K562 (cell line): Measurements from ENCODE around the gene S100A3. TPM values are rescaled to one million over a fixed set of nuclear protein-coding genes. Genes with fewer than 3 reads are reported as not detected.

ENCODE experiments used
- CHD1 ChIP-seq: fragments of 200-600 bp; sonication (generic); IDR thresholded peaks from one replicate; pipeline ENCODE4 v1.6.1; 2012; ENCODE audit warnings: mild to moderate bottlenecking, moderate library complexity, low read length, inconsistent platforms
- HNRNPK ChIP-seq: fragments of 200-400 bp; formaldehyde crosslinking; IDR thresholded peaks from one replicate; pipeline ENCODE4 v1.6.1; 2018; ENCODE audit warnings: mild to moderate bottlenecking, low read depth, low read length; ENCODE audit not compliant: poor library complexity, severe bottlenecking
- MGA ChIP-seq: fragments of 450-650 bp; IDR thresholded peaks from 2 replicates; pipeline ENCODE4 v1.6.1; 2016; ENCODE audit warnings: mild to moderate bottlenecking, moderate library complexity
- PML ChIP-seq: IDR thresholded peaks from 2 replicates; pipeline ENCODE4 v1.6.1; 2012; ENCODE audit warnings: low read length, inconsistent platforms
- SRSF7 ChIP-seq: fragments of 200-400 bp; formaldehyde crosslinking; optimal IDR thresholded peaks from 2 replicates; pipeline ENCODE3; 2017; ENCODE audit warnings: mild to moderate bottlenecking, low read depth, low read length
- THAP12 ChIP-seq: fragments of 250-450 bp; sonication (Bioruptor Pico); IDR thresholded peaks from 2 replicates; pipeline ENCODE4 v1.9.0; 2021; ENCODE audit warnings: mild to moderate bottlenecking, inconsistent platforms
- TSHZ1 ChIP-seq: fragments of 250-450 bp; sonication (Bioruptor Pico); IDR thresholded peaks from 2 replicates; pipeline ENCODE4 v1.4.0; 2020; ENCODE audit warnings: mild to moderate bottlenecking, moderate library complexity
- polyA plus RNA-seq, 8 experiments: library from polyadenylated mRNA; depleted of rRNA in 4 of 8; stranded (reverse) in 5 of 8; unstranded in 3 of 8; fragments of >200 nt; fragmentation: Nextera tagmentation in 2 of 8; fragmentation: Illumina TruSeq in 1 of 8; extraction: Ambion mirVana in 2 of 8; extraction: Trizol in 1 of 8; gene quantifications; 2 replicates each; pipeline versions ENCODE4 v1.2.1 to v1.2.3, GENCODE V29; 2011 to 2014; ENCODE audit warnings: inconsistent platforms in 1 of 8, missing spikeins in 1 of 8
- total RNA-seq, 7 experiments: library from RNA; depleted of rRNA in 6 of 7; stranded (reverse); fragments of >200 nt in 6 of 7; fragmentation: Illumina TruSeq in 2 of 7; extraction: Trizol in 2 of 7; gene quantifications; 2 replicates each; pipeline versions ENCODE4 v1.2.1 to v1.2.3, GENCODE V29; 2011 to 2021; ENCODE audit warnings: low replicate concordance in 1 of 7
- TF ChIP-seq, protein P1 (sequence below): sonication (generic); formaldehyde crosslinking; IDR thresholded peaks from 2 replicates; pipeline ENCODE4 v1.8.1; 2022; ENCODE audit warnings: missing genetic modification reagents

S100A3 gene
- total and polyA plus RNA-seq, 9 of the 15 experiments (the other 6 are each of a cell fraction or from before 2014, with no cell fraction given), result 0.08 to 1.7 (median 0.18) TPM; not detected in 4

DNA sequence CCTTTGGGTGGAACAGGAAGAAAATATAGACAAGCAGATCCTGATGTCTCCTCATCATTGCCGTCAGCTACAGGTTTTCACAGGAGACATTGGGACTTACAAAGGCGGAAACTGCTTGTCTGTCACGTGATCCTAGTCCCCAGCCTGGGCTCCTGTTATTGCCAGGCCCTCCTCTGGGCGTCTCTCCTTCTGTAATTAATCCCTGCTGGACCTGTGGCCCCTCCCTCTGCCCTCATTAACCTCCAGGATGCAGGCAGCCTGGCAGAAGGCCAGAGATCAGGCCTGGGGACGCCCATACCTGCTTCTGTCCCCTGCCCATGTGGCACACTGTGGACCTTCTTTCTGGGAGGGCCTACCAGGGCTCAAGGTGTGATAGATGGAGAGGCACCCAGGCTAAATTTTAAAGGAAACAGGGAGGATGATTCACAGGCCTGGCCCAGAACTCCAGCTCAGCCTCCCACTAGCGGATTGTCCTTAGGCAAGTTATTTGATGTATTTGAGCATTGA, 10.7 kb downstream of the S100A3 start (continued):
- TF ChIP-seq TSHZ1 (0 out of 2 replicates have a peak, but pooled peaks have one; percentile 62), CHD1 (no peak), HNRNPK (no peak), SRSF7 (no peak), PML (no peak), THAP12 (CRISPR knock-in tag) (no peak), MGA (peak; percentile 44)
- TF ChIP-seq, protein P1, sequence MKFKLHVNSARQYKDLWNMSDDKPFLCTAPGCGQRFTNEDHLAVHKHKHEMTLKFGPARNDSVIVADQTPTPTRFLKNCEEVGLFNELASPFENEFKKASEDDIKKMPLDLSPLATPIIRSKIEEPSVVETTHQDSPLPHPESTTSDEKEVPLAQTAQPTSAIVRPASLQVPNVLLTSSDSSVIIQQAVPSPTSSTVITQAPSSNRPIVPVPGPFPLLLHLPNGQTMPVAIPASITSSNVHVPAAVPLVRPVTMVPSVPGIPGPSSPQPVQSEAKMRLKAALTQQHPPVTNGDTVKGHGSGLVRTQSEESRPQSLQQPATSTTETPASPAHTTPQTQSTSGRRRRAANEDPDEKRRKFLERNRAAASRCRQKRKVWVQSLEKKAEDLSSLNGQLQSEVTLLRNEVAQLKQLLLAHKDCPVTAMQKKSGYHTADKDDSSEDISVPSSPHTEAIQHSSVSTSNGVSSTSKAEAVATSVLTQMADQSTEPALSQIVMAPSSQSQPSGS (CRISPR knock-in tag), result no peak
